Subcutaneous adipose tissue (tissue), 4 donors: ENCODE data around the gene ADGRG2. TPM values are rescaled to one million over a fixed set of nuclear protein-coding genes. Genes with fewer than 3 reads are reported as not detected.

ENCODE experiments used
- CTCF ChIP-seq: fragments of 450-650 bp; IDR thresholded peaks from one replicate; pipeline ENCODE4 v1.5.1; 2016; ENCODE audit warnings: low read depth, mild to moderate bottlenecking, control low read depth, antibody characterized with exemption, moderate library complexity
- total RNA-seq, 4 donors: library from RNA; depleted of rRNA; stranded (reverse); fragments of >200 nt; gene quantifications; one replicate each; pipeline ENCODE4 v1.1.0, GENCODE V29; 2016

Gene ADGRG2
- total RNA-seq, 4 donors from 2014 or later, result 1.1 to 6.8 (median 3.8) TPM

DNA sequence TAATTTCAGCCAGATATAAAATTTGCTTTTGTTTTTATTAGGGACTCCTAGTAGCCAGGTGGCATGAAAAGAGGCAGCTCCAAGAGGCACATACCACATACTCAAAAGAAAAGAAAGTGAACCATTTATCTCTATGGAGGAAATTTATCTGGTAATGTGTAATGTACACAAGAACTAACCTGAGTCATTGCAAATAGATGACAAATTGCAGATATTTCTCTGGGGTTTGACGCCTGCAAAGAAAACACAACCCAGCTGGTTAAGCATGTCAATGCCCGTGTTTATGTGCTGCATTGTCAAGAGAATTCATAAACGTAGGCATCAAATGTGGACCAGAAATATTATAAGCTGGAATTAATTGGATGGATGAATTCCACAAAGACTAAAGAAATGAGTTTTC lies 91.5 kb downstream of the ADGRG2 start:
- no peak for TF ChIP-seq CTCF

DNA sequence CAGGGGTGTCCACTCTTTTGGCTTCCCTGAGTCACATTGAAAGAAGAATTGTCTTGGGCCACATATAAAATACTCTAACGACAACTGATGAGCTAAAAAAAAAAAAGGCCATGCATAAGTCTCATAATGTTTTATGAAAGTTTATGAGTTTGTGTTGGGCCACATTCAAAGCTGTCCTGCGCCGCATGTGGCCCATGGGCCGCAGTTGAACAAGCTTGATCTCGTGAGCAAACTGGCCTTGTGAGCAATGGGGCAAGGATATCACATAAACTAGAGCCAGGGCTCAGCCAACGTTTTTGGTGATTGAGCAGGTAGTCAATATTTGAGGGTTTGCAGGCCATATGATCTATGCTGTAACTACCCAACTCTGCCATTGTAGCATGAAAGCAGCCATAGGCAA lies 93.7 kb downstream of the ADGRG2 start:
- no peak for TF ChIP-seq CTCF

DNA sequence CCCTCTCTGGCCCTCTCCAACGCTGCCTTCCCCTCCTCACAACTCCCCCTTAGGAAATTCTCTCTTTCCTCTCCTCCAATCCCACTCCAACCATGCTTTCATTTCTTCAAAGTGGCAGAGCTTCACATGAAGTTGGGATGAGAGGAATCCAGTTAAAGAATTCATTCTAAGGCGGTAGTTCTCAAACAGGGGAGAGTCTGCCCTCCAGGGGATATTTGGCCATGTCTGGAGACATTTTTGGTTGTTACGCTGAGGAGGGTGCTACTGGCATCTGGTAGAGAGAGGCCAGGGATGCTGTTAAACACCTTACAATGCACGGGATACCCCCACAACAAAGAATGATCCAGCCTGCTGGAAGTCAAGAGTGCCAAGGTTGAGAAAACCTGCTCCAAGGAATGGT lies 97.9 kb downstream of the ADGRG2 start:
- TF ChIP-seq CTCF, result no peak

DNA sequence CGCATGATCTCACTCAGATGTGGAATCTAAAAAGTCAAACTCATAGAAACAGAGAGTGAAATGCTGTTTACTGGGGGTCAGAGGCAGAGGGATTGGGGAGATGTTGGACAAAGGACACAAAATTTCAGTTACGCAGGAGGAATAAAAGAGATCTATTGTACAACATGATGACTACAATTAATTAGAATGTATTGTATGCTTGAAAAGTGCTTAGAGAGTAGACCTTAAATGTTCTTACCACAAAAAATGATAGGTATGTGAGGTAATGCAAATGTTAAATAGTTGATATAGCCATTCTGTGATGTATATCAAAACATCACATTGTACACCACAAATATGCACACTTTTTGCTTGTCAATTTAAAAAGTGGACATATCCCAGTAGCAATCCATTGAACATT lies 102.3 kb downstream of the ADGRG2 start:
- no peak for TF ChIP-seq CTCF

DNA sequence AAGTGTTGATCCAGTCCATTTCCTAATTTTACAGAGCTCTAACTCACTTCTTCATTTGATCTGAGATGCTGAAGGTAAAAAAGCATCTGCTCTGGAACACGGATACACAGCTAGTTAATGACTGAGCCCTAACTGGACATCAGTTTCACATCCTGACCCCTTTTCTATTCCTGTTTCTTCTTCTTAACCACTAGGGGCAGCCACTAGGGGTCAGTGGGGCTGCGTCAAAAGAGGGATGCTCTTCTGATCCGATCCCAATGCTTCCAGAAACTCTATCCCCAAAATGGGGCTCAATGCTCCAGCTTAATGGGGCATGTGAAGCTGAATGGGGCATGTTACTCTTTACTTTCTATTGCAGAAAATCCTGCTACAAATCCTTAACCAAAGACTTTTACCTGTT lies 105.0 kb downstream of the ADGRG2 start:
- TF ChIP-seq CTCF, result no peak

- TF ChIP-seq CTCF, result no peak
Measured at GRCh38 chrX:19007868-19008267, 114.4 kb downstream of the ADGRG2 start.

GRCh38 chrX:19007011-19007410 lies 115.3 kb downstream of the ADGRG2 start:
- no peak for TF ChIP-seq CTCF
